HG02870 (cell line): ENCODE measurements around the gene FTSJ1.

Experiments used
- ATAC-seq: cut with Tn5 transposase; IDR thresholded peaks from one replicate; pipeline ENCODE4 v1.9.1; 2021; ENCODE audit warnings: mild to moderate bottlenecking, moderate library complexity; ENCODE audit not compliant: unreplicated experiment

The FTSJ1 gene

GRCh38 chrX:48470110-48470832 is 5.7 kb upstream of the FTSJ1 start, which contains the start of gene SLC38A5:
TSS of gene SLC38A5 (minus strand) at chrX:48470260. CDS start at chrX:48467924, 2,336 bp downstream.
- no peak for ATAC-seq

- no peak for ATAC-seq
Measured at GRCh38 chrX:48470833-48471118, 5.2 kb upstream of the FTSJ1 start.

GRCh38 chrX:48471504-48471903 is 4.5 kb upstream of the FTSJ1 start:
- no peak for ATAC-seq

GRCh38 chrX:48472225-48472624 is 3.8 kb upstream of the FTSJ1 start:
- ATAC-seq, result no peak

- no peak for ATAC-seq
Measured at GRCh38 chrX:48472851-48473703, 2.9 kb upstream of the FTSJ1 start.

GRCh38 chrX:48473704-48473990 is 2.4 kb upstream of the FTSJ1 start:
- no peak for ATAC-seq

GRCh38 chrX:48474127-48474526 is 1.9 kb upstream of the FTSJ1 start:
- ATAC-seq, result no peak

- no peak for ATAC-seq
Measured at GRCh38 chrX:48474581-48474980, 1.4 kb upstream of the FTSJ1 start.

GRCh38 chrX:48475296-48475695 is 703 bp upstream of the FTSJ1 start:
- no peak for ATAC-seq

- ATAC-seq, result no peak
Measured at GRCh38 chrX:48476919-48477318, 920 bp downstream of the FTSJ1 start.

GRCh38 chrX:48477960-48478755 is 2.2 kb downstream of the FTSJ1 start:
- no peak for ATAC-seq

GRCh38 chrX:48478806-48479205 is 2.8 kb downstream of the FTSJ1 start:
- no peak for ATAC-seq

- no peak for ATAC-seq
Measured at GRCh38 chrX:48480142-48480541, 4.1 kb downstream of the FTSJ1 start.

GRCh38 chrX:48480583-48480982 is 4.6 kb downstream of the FTSJ1 start:
- ATAC-seq, result no peak

- no peak for ATAC-seq
Measured at GRCh38 chrX:48482526-48482925, 6.5 kb downstream of the FTSJ1 start.

GRCh38 chrX:48487362-48487798 is 11.4 kb downstream of the FTSJ1 start:
- no peak for ATAC-seq

GRCh38 chrX:48488034-48488433 is 12.0 kb downstream of the FTSJ1 start:
- ATAC-seq, result no peak

- ATAC-seq, result no peak
Measured at GRCh38 chrX:48489296-48489695, 13.3 kb downstream of the FTSJ1 start.

- ATAC-seq, result no peak
Measured at GRCh38 chrX:48489892-48490291, 13.9 kb downstream of the FTSJ1 start.

- ATAC-seq, result no peak
Measured at GRCh38 chrX:48490661-48491060, 14.7 kb downstream of the FTSJ1 start.

GRCh38 chrX:48491809-48492208 is 15.8 kb downstream of the FTSJ1 start:
- no peak for ATAC-seq
